GM12878 (cell line): ENCODE data around the gene APPBP2.

Source experiments
- CEBPZ ChIP-seq: fragments of 150-350 bp; IDR thresholded peaks from 2 replicates; pipeline ENCODE4 v1.6.1; 2016; ENCODE audit warnings: low read depth, low read length
- CTCF ChIP-seq, 3 experiments: IDR thresholded peaks in 2 of 3; conservative IDR thresholded peaks in 1 of 3; 2 replicates each; pipeline ENCODE4 v1.5.1; 2011; ENCODE audit warnings: low read depth in 3 of 3, low read length in 3 of 3, mild to moderate bottlenecking in 3 of 3, control low read depth in 2 of 3, moderate library complexity in 2 of 3, inconsistent platforms in 1 of 3, mixed read lengths in 1 of 3; ENCODE audit not compliant: control insufficient read depth in 2 of 3, insufficient read depth in 1 of 3; ENCODE audit errors: extremely low read depth in 1 of 3
- EZH2 ChIP-seq: IDR thresholded peaks from 2 replicates; pipeline ENCODE4 v1.6.1; 2012; ENCODE audit warnings: low read depth, mild to moderate bottlenecking, control low read depth, inconsistent platforms, low read length, borderline replicate concordance; ENCODE audit not compliant: control insufficient read depth
- POLR2A ChIP-seq: IDR thresholded peaks from 2 replicates; pipeline ENCODE4 v1.6.1; 2011; ENCODE audit warnings: low read depth, mild to moderate bottlenecking, low read length
- ZNF274 ChIP-seq: IDR thresholded peaks from one replicate; pipeline ENCODE4 v1.8.0; 2011; ENCODE audit not compliant: insufficient read length, insufficient read depth
- TF ChIP-seq, protein P1 (sequence below): IDR thresholded peaks from 2 replicates; pipeline ENCODE4 v1.6.1; 2012; ENCODE audit warnings: mild to moderate bottlenecking, low read depth, low read length

DNA sequence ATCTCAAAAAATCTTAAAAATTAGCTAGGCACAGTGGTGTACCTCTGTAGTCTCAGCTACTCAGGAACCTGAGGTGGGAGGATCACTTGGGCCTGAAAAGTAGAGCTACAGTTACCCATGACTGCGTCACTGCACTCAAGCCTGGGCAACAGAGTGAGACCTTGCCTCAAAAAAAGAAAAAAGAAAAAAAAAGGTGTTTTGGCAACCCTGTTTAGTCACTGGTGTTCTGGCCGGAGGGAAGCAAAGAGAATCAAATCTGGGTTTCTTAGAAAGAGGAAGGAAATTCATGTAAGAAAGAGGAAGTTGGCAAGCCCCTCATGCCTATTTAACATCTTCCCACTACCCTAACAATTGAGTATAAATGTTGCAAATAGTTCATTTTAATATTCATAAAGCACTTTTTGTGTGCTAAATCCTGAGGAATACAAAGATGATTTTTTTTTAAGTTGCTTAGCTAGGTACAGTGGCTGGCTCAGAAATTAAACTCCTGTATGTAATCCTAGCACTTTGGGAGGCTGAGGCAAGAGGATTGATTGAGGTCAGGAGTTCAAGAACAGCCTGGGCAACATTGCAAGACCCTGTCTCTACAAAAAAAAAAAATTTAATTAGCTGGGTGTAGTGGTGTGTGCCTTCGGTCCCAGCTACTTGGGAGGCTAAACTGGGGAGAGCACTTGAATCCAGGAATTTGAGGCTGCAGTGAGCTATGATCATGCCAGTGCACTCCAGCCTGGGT, 127.6 kb downstream of the APPBP2 start:
- TF ChIP-seq, protein P1, sequence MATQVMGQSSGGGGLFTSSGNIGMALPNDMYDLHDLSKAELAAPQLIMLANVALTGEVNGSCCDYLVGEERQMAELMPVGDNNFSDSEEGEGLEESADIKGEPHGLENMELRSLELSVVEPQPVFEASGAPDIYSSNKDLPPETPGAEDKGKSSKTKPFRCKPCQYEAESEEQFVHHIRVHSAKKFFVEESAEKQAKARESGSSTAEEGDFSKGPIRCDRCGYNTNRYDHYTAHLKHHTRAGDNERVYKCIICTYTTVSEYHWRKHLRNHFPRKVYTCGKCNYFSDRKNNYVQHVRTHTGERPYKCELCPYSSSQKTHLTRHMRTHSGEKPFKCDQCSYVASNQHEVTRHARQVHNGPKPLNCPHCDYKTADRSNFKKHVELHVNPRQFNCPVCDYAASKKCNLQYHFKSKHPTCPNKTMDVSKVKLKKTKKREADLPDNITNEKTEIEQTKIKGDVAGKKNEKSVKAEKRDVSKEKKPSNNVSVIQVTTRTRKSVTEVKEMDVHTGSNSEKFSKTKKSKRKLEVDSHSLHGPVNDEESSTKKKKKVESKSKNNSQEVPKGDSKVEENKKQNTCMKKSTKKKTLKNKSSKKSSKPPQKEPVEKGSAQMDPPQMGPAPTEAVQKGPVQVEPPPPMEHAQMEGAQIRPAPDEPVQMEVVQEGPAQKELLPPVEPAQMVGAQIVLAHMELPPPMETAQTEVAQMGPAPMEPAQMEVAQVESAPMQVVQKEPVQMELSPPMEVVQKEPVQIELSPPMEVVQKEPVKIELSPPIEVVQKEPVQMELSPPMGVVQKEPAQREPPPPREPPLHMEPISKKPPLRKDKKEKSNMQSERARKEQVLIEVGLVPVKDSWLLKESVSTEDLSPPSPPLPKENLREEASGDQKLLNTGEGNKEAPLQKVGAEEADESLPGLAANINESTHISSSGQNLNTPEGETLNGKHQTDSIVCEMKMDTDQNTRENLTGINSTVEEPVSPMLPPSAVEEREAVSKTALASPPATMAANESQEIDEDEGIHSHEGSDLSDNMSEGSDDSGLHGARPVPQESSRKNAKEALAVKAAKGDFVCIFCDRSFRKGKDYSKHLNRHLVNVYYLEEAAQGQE = no peak
- TF ChIP-seq POLR2A = no peak
- no peak for TF ChIP-seq EZH2
- no peak for TF ChIP-seq CEBPZ
- no peak for TF ChIP-seq CTCF (IDR thresholded peaks at IDR 0.05 in 2 of 3, conservative IDR thresholded peaks at IDR 0.05 in 1 of 3; ENCODE audit: control insufficient read depth in 2 of 3, extremely low read depth in 1 of 3, insufficient read depth in 1 of 3, low read depth in 3 of 3, low read length in 3 of 3)
- no peak for TF ChIP-seq ZNF274
